Activated CD4-positive, alpha-beta T cell treated with anti-CD3 and anti-CD28 coated beads for 1 hour (primary cell): ENCODE results near the gene MLN.

Source experiments
- DNase-seq: peaks from one replicate; pipeline ENCODE4 v3.0.0-alpha.2; 2020

MLN gene

DNA sequence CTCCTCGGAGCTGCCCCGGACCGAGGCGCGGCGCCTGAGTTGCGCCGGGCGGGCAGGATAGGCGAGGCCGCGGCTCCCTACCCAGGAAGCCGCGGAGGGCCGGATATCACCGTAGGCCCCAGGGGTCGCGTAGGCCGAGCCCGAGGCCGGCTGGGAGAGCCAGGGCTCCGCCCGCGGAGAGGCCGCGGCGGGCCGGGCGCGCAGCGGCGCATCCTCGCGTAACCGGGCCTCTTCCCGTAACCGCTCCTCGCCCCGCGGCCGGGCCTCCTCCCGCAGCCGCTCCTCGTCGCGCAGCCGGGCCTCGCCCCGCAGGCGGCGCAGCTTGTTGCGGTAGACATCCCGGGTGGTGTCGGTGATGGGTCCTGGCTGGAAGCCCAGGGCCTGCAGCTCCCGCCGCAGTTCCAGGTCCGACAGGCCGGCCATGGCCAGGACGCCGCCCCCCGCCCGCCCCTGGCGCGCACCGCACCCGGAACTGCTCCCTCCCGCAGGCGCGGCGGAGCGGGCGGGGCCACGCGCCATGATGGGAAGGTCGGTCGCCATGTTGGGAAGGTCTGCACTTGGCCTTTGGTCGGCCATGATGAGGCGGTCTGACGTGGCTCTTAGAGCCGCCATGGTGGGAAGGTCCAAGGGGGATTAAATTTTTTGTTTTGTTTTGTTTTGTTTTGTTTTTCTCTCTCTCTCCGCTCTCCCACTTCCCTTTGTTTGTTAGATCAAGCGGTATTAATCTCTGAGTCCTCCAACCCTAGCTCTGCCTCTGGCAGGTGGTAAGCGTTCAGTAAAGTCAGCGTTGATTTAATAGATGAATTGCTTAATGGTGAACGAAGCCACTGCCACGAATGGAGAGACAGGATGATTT lies 14.9 kb downstream of the MLN start, which contains the start of gene LEMD2:
TSS of gene LEMD2 (minus strand) at position 437 of the 856 bp plus-strand sequence. CDS start at position 423, 14 bp downstream.
- DNase-seq, result peak; percentile 87

DNA sequence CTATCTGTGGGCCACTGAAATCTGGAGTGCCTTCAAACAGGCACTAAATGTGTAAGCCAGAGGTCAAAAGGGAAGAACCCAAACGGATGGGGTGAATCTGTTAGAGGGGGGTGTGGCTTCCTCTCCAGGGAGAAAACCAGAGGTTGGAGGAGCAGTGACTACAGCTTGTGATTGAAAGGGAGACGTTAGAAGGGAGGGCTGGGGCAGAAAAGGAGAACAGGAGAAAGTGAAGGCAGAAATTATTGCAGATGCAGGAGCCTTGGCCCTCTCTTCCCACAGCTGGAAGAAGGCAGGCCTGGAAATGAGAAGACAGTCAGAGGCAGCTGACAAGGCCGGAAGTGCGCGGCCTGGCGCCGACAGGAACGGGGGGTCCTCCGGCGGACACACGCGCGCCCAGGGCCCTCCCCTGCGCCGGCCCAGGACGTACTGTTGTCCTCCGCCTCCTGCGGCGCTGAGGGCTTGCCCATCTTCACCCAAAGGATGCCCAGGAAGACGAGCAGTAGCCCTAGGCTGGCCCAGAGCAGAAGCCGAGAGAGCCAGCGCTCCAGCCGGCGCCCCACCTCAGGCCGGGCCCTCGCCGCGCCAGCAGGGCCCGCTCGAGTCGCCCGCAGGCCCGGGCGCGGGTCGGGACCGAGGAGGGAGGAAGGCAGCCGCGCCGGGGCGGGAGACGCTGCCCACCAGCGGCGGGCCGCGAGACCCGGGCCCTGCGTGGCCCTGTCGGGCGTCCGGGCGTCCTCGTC lies 15.7 kb downstream of the MLN start:
- DNase-seq, result peak; percentile 18

DNA sequence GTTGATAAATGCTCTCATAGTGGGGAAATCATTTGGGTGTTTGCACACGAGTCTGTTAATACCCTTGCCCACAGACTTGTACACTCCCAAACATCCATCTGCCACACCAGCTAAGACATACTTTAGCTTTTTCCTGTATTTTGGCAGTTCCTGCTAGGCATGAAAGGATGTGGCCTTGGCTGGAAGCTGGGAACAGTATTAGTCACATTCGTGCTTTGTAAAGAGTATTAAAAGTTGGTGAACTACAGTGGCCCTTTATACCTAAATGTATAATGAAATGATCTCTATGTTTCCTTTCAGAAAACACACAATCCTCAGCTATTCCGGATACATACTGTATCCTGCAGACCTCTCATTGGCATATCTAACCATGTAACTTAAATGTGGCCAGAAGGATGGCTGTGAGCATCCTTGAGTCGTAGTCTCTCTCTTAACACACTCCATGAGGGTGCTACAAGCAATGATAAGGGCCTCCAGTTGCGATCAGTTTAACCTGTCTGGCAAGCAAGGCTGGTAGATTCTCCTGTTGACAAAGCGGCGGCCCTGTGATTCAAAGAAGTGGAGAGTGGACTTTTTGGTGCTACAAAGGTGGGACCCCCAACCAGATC lies 16.4 kb downstream of the MLN start:
- DNase-seq, result no peak

DNA sequence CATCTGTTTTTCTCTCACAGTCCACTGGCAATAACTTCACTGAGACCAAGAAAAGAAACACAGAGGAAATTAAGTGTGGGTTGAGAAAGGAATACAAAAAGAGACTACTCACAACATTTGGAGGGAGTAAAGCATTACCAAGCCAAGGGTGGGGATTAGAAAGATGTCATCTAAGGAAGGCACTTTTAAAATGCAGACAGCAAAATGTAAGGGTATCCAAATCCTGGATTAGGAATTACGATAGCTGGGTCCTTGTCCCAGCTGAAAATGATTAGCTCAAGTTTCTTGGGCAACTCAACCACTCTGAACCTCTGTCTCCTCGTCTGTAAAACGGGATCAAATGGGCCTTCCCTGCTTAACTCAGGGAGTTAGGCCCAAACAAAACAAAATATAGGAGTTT lies 17.1 kb downstream of the MLN start:
- DNase-seq, result no peak

DNA sequence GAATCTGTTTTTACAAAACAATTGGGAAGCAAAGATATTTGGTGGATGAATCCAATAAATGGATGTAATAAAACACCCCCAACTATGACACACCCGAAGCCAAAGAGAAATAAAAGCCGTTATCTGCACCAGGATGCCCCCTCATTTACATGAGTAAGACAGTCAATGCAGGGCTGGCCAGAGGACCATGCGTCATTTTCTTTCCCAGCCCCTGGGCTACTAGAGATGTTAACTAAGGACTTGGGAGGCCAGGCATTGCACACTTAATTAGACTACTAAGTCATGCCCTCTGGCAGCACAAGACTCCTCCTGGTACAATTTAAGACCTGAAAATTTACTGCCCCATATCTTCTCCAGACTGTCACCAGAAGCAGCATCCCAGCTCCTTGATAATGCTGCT lies 18.0 kb downstream of the MLN start:
- no peak for DNase-seq

DNA sequence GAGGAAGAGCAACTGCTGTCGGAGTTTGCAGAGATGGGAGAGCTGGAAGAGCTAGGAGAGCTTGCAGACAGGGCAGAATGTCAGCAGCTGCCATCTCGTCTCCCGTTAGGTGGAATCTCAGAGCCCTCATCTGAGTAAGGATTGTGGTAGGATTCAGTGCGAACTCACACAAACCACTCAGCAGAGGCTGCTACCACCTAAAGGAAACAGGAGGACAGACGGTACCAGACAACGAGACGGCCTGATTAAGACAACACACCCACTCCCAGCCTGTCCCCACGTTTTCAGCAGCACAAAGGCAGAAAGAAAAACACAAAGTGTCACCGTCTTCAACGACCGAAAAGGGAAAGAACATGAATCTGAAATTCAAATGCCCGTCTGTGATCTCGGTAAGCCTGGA lies 19.0 kb downstream of the MLN start:
- DNase-seq, result no peak

DNA sequence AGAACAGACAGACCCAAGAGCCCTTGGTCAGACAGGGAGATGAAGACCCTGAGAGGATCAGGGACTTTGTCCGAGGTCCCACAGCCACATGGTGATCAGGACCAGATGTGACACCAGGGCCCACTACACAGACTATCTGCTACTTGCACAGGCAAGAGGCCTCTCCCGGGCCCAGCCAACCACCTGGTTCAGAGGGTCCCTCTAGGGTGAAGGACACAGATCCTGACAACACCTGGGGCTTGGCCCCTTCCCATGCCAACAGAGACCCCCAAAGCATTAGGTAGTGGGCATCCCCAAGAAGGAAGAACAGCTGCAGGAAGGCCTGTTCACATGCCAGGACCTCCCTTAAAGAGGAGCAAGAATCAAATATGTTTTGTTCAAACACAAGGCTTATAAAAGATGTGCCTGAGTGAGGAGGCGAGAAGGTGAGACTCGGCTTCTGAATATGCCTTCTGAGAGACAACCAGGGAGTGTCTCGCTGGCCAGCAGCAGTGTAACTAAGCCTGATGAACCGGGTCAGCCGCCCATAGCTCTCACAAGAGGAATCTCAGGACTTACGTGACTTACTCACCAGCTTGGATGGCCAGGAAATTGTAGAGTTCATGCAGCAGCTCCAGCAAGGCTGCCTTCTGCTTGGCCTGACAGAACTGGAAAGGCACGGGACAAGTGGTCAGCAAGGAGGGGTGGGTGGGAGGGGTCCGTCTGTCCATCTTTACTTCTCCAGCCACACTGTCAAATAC lies 19.9 kb downstream of the MLN start:
- DNase-seq, result no peak

DNA sequence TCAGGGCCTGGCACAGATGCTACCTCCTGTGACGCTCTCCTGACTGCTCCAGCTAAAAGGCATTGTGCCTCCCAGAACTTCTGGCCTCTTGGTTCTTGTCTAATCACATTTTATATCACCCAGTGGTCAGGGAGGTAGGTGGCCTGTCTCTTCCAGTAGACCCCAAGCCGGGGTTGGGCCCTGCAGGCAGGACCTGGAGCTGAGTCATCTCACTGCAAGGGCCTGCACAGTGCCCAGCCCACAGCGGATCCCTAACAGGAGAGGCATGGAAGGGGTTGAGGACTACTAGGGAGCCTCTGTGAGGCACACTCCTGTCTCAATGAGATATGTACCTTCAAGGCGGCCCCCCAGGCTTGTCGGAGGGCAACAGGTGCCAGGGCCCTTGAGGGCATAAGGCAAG lies 21.2 kb downstream of the MLN start:
- no peak for DNase-seq

DNA sequence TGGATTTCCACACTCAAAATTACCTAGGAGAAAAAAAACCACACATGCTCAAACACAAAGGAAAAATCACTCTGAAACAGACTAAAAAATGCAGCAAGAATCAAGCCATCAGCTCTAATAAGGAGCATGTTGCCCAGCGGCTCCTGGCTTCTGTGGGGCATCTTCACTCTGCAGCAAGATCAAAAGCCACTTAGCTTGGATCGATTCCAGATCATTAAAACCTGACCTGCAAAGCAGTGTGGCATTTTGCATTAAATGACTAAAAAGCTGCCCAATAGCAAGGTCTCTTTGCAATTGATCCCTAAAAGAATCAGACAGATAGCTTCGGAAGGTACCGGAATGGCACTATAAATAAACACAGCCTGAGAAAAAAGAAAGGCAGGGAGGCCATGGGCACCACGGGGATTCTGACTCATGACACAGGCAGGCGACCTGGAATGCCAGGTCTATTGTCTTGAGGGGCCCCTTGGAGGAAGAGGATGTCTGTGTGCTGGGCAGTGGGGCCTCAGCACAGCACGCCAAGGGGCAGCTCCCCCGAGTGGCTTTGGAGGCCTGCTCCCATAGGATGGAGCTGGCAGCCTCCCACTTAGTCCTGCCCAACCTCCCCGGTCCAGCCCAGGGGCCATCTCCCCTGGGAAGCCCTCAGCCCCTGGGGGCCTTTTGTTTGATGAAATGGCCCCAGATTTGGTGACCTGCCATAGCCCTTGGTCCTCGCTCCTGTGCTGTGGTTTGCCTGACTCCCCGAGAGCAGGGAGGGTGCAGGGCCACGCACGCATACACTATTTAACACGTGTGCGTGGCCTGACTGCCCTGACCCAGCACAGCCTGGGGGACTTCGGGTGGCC lies 22.4 kb downstream of the MLN start:
- DNase-seq, result no peak

DNA sequence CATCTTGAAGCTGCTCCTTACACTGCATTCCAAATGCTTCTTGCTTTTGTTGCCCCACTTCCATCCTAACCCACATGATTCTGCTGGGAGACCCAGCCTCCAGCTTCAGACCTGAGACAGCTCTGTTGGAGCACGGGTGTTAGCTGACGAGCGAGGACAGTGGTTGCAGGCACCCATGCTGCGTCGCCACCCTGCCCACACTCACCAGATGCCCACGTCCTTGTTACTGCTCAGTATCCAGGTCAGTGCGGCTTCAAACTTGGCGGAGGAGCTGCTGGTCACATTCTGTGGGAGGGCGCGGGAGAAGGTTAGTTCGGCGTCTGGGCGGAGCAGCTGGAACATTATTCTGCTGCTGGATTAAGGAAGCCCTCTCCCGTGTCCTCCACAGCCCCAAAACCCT lies 23.9 kb downstream of the MLN start:
- no peak for DNase-seq

DNA sequence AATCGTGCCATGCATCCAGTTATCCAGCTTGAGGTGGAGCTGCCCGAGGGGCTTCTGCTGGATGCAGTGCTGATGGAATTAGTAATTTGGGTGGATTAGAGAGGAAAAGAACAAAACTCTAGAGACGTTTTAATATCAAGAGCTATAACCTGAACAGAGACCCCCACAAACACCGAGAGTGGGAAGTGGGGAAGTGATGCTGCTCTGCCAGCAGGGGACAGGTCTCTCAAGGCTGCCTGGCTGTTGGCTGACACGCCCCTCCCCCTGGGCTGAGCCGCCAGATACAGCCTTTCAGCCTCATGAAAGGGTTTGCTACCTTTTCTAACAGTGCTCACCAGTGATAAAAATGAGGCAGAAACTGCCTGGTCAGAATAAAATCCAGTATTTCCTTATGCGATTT lies 24.5 kb downstream of the MLN start:
- DNase-seq, result no peak

DNA sequence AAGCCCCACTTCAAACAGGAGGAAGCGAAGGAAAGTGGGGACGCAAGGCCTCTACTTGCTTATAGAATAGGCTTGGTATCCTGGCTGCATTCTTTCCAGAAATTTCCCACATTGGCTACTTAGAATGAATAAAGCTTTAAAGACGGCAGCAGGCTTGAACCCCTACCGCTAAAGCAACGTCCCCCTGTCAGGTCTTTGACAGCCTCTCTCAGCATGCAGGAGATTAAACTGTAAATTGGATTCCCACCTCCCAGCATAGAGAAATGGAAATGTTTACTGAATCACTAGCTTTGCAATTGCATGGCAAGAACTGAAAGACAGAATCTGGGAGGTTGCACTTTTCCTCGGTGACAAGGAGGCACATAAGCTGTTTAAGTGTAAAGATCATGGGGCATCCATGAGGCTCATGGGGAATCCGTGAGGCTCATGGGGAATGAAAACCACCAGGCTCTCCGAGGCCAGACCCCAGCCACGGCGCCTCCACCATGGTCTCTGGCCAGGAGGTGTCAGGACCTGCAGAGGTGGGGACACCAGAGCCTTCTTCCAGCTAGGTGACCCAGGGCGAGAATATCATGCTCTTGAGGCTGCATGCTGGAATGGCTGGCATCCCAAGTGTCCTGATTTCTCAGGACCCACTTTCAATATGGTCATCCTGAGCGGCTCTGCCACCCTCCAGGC lies 25.2 kb downstream of the MLN start:
- DNase-seq, result no peak

DNA sequence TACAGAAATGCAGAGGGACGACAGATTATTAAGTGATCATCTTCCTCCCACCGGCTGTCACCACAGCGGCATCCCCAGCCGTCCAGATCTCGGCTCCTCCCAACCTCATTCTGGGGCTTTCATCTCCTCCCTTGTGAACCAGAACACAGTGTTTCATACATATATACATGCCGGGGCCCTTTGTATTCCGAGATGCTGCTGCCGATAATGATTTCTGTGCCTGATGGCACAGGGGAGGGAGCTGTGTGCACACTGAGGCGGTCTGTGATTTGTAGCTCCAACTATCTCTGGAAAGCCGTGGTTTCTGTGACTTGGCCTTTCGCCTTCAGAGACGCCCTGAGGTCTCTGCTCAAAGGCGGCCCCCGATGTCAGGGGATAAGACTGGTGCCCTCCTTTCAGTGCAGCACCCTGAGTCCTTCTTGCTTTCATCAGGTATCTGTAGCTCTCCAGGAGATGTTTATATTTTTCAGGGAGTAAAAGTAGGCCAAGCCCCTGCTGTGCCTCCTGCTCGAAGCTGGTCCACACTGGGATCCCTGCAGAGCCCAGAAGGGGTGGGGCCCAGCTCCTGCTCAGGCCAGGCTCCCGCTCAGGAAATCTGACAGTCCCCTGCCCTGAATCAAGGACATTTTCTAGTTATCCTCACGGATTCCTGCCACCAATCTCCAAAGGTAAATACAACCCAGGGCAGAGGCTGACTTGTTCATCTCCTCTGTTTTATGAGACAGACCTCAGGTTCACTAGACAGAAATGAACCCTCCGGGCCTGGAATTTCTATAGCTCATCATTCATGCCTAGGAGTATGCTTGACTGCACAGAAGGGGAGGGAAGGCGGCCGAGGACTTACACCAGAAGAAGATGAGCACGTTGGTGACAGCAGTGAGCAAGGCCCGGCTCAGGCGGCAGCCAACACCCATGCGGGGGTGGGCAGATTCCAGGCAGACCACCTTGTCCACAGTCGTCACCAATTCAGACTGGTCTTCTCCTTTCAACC lies 26.1 kb downstream of the MLN start:
- no peak for DNase-seq

DNA sequence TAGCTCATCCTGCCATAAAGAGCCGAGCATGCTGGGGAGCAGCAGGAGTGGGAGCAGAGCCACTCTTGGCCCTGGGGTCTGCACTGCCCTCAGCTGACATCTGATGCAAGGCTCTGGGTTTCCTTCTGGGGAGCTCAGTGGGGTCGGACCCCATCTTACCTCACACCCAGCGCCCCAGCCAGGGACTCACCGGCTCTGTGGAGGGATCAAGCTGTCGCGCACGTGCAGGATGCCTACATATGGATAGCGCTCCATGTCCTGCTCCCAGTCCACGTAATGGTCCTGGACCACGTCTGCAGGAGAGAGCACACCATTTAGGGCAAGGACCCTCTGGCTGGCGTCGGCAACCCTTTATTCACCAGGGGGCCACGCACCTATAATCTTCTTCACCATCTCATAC lies 27.0 kb downstream of the MLN start:
- DNase-seq, result no peak

DNA sequence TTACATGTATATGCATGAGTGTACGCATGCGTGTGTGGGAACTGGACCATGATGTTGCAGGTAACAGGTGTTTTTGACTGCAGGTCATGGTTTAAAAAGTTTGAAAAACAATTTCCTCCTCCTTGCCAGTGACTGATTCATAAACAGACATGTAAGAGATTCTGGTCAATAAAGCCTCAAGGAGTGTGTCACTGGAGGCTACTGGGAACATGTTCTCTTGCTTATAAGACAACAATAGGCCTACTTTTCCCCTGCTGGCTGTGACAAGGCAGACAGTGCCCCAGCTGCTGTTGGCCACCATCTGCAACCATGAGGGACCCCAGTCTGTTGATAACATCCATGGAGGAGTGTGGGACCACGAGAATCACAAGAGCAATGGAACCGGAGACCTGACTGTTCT lies 27.6 kb downstream of the MLN start:
- no peak for DNase-seq

DNA sequence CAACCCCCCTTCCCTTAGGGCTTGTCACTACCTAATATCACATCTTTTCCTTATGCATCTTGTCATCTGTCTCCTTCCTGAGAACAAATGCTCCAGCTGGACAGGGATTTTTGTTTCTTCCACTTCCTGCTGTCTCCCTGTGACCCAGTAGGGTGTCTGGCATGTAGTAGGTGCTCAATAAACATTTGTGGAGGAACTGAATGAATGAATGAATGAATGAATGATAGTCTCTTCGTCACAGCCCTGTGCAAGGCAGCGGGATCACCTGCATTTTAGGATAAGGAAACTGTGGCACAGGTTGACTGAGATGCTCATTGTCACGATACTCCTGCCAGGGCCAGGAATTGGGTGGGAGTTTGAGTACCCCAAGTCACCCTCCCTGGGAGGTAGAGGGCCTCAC lies 29.0 kb downstream of the MLN start:
- DNase-seq, result no peak

DNA sequence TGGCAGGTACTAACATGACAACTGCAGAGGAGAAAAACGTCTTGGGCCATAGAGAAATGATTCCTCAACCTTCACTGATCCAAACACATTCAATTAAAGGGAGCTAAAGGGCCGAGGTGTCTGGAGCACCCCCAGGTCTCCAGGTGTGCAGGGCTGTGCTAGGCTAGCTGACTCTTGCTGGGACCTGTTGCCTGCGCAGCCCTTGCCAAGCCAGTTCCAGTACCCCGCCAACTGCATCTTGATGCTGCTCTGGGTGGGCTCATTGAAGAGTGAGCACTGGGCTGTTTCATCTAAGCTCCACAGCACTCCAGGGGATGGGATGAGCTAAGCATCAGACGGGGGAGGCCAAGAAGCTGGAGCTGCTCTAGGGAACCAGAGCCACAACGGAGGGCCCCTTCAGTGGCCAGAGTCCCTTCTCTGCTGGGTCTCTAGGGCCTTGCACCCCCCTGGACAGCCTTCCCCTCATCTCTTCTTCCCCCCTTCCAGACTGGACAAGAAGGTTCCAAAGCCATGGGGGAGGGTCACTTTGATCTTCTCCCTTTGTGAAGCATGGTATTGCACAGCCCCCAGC lies 30.8 kb downstream of the MLN start:
- DNase-seq, result no peak

DNA sequence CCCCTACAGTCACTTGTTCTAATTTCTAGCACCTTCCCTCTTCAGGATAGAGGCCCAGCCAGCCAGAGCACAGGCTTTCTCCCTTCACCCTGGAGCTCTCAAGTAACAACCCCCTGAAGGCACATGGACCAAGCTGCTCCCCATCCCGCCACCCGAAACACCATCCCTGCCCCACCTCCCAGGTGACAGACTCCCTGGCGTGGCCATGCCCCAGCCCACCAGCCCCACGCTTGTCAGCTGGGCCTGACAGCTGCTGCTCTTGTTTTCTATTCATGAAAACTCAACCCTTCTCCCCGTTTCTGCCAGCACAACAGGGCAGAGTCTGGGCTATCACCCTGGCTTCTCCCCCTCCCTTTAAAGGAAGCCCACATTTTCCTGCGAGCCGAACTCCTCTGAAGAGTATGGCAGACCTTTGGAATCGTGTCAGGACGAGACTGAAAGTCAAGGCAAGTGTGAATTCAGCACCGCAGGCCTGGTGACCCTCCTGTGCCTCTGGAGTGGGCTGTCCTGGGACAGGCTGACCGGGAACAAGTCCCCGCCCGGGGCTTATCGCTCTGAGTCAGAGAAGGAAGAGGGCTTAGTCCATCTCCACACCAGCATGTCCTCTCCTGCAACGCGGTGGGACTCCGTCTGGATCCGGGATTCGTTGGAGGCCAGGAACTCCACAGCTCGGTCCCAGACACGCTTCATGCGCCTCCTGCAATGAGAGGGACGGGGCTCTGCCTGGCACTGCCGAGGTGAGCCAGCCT lies 31.5 kb downstream of the MLN start:
- DNase-seq, result no peak
